Caco-2 (cell line): ENCODE results near the gene PEX5L. TPM values are rescaled to one million over a fixed set of nuclear protein-coding genes. Genes with fewer than 3 reads are reported as not detected.

ENCODE experiments used
- BruUV-seq: library from RNA; stranded (reverse); fragments of 400-500 nt; replicated peaks from 2 replicates; lab custom pipeline; 2021; lab: Mats Ljungman, UMichigan
- CTCF ChIA-PET: fragments of 300-600 bp; sonication (Branson Sonifier 250); formaldehyde crosslinking; loops from one replicate; lab custom pipeline; 2022; ENCODE audit warnings: antibody characterized with exemption; lab: Charles Lee
- POLR2A ChIA-PET: fragments of 300-600 bp; sonication (Branson Sonifier 250); formaldehyde crosslinking; loops from one replicate; lab custom pipeline; 2022; ENCODE audit warnings: antibody characterized with exemption; lab: Charles Lee
- DNase-seq, 2 experiments: peaks; one replicate each; pipeline versions ENCODE4 v3.0.0 to v3.0.0-alpha.2; 2020 to 2022
- H3K27me3 ChIP-seq: replicated peaks from 2 replicates; pipeline ENCODE4 v1.6.0; 2011; ENCODE audit warnings: low read length; ENCODE audit not compliant: control insufficient read depth, insufficient read depth
- H3K36me3 ChIP-seq: 2 replicates; pipeline ENCODE4 v1.5.1; 2011; ENCODE audit warnings: low read length; ENCODE audit not compliant: control insufficient read depth, insufficient read depth
- H3K4me1 ChIP-seq: fragments of 250-450 bp; sonication (Bioruptor Pico); 2 replicates; pipeline ENCODE4 v1.5.1; 2020; ENCODE audit warnings: mild to moderate bottlenecking
- H3K4me3 ChIP-seq: 2 replicates; pipeline ENCODE4 v1.5.1; 2011; ENCODE audit warnings: low read depth, mild to moderate bottlenecking, control low read depth, low read length
- H3K9me3 ChIP-seq: fragments of 250-450 bp; sonication (Bioruptor Pico); 2 replicates; pipeline ENCODE4 v1.5.1; 2020; ENCODE audit warnings: mild to moderate bottlenecking, moderate library complexity
- H3K27ac Mint-ChIP-seq: one replicate; pipeline ENCODE4 v1.8.0; 2022; ENCODE audit warnings: mixed read lengths; ENCODE audit not compliant: unreplicated experiment
- H3K27me3 Mint-ChIP-seq: one replicate; pipeline ENCODE4 v1.8.0; 2022; ENCODE audit warnings: mixed read lengths; ENCODE audit not compliant: insufficient read depth, unreplicated experiment
- H3K36me3 Mint-ChIP-seq: one replicate; pipeline ENCODE4 v1.8.0; 2022; ENCODE audit warnings: mild to moderate bottlenecking, mixed read lengths; ENCODE audit not compliant: insufficient read depth, unreplicated experiment
- H3K4me1 Mint-ChIP-seq: one replicate; pipeline ENCODE4 v1.8.0; 2022; ENCODE audit warnings: low read depth, mixed read lengths; ENCODE audit not compliant: unreplicated experiment
- H3K4me3 Mint-ChIP-seq: one replicate; pipeline ENCODE4 v1.8.0; 2022; ENCODE audit warnings: mild to moderate bottlenecking, moderate library complexity, mixed read lengths; ENCODE audit not compliant: unreplicated experiment
- H3K9me3 Mint-ChIP-seq: one replicate; pipeline ENCODE4 v1.8.0; 2022; ENCODE audit warnings: mixed read lengths; ENCODE audit not compliant: unreplicated experiment
- CTCF ChIP-seq, 2 experiments: fragments of 200-600 bp in 1 of 2; IDR thresholded peaks; 1 replicate in 1 of 2; 2 replicates in 1 of 2; pipeline versions ENCODE4 v1.5.1 to v1.8.0; 2011 to 2022; ENCODE audit warnings: antibody characterized with exemption in 1 of 2, control low read depth in 1 of 2, inconsistent platforms in 1 of 2, low read depth in 1 of 2, low read length in 1 of 2, mild to moderate bottlenecking in 1 of 2, moderate library complexity in 1 of 2; ENCODE audit not compliant: insufficient read depth in 1 of 2, severe bottlenecking in 1 of 2, unreplicated experiment in 1 of 2
- intact Hi-C: fragments of 100-400 bp; cut with micrococcal nuclease; formaldehyde crosslinking; loops from one replicate; pipeline ENCODE4 v1.10.0; 2022; ENCODE audit not compliant: unreplicated experiment
- total RNA-seq: library from RNA; stranded (reverse); gene quantifications from 2 replicates; pipeline ENCODE4 v1.2.3, GENCODE V29; 2022

The PEX5L gene
- total RNA-seq, 1 experiment from 2014 or later: not detected

GRCh38 chr3:180002006-180002405 is 34.7 kb downstream of the PEX5L start:
- POLR2A ChIA-PET: no interaction called here
- no peak for DNase-seq
- BruUV-seq: no TSS peak
- CTCF ChIA-PET: no interaction called here
- Histone ChIP-seq H3K27me3 (no peaks in the 10 kb centered on the region), H3K36me3 (no peaks in the 10 kb centered on the region), H3K4me3 (no peak overlapping the region), H3K9me3 (no peaks in the 10 kb centered on the region; the same call in 1 of the 2 replicates), H3K4me1 (no peaks in the 10 kb centered on the region)
- H3K4me1 Mint-ChIP-seq: no peaks in the 10 kb centered on the region
- intact Hi-C loops: no loop called here
- no peaks in the 10 kb centered on the region for H3K27me3 Mint-ChIP-seq
- no peak overlapping the region for H3K4me3 Mint-ChIP-seq
- no peak overlapping the region for H3K27ac Mint-ChIP-seq
- TF ChIP-seq CTCF (IDR thresholded peaks at IDR 0.05; ENCODE audit: insufficient read depth in 1 of 2, low read depth in 1 of 2, low read length in 1 of 2, severe bottlenecking in 1 of 2, unreplicated experiment in 1 of 2): no peak
- H3K9me3 Mint-ChIP-seq: no peaks in the 10 kb centered on the region
- H3K36me3 Mint-ChIP-seq: no peaks in the 10 kb centered on the region

- Mint-ChIP-seq H3K27ac (no peak overlapping the region), H3K36me3 (no peaks in the 10 kb centered on the region), H3K4me1 (no peaks in the 10 kb centered on the region), H3K27me3 (no peaks in the 10 kb centered on the region), H3K4me3 (no peak overlapping the region), H3K9me3 (no peaks in the 10 kb centered on the region)
- no peak for TF ChIP-seq CTCF (IDR thresholded peaks at IDR 0.05; ENCODE audit: insufficient read depth in 1 of 2, low read depth in 1 of 2, low read length in 1 of 2, severe bottlenecking in 1 of 2, unreplicated experiment in 1 of 2)
- no peaks in the 10 kb centered on the region; the same call in 1 of the 2 replicates for H3K9me3 ChIP-seq
- DNase-seq: no peak
- POLR2A ChIA-PET: no interaction called here
- H3K4me1 ChIP-seq: no peaks in the 10 kb centered on the region
- CTCF ChIA-PET: no interaction called here
- no peak overlapping the region for H3K4me3 ChIP-seq
- no peaks in the 10 kb centered on the region for H3K36me3 ChIP-seq
- no peaks in the 10 kb centered on the region for H3K27me3 ChIP-seq
- intact Hi-C loops: no loop called here
- BruUV-seq: no TSS peak
Observed at GRCh38 chr3:180000500-180000899, 36.2 kb downstream of the PEX5L start.

GRCh38 chr3:179995406-179995805 is 41.3 kb downstream of the PEX5L start:
- H3K9me3 ChIP-seq: no peaks in the 10 kb centered on the region; the same call in 1 of the 2 replicates
- CTCF ChIA-PET: no interaction called here
- no peaks in the 10 kb centered on the region for H3K27me3 ChIP-seq
- intact Hi-C loops: no loop called here
- BruUV-seq: no TSS peak
- no peaks in the 10 kb centered on the region for H3K4me1 ChIP-seq
- POLR2A ChIA-PET: no interaction called here
- TF ChIP-seq CTCF (IDR thresholded peaks at IDR 0.05; ENCODE audit: insufficient read depth in 1 of 2, low read depth in 1 of 2, low read length in 1 of 2, severe bottlenecking in 1 of 2, unreplicated experiment in 1 of 2): no peak
- H3K4me3 ChIP-seq: no peak overlapping the region
- Mint-ChIP-seq H3K27me3 (no peaks in the 10 kb centered on the region), H3K4me1 (no peaks in the 10 kb centered on the region), H3K4me3 (no peak overlapping the region), H3K36me3 (no peaks in the 10 kb centered on the region), H3K27ac (no peak overlapping the region), H3K9me3 (no peaks in the 10 kb centered on the region)
- H3K36me3 ChIP-seq: no peaks in the 10 kb centered on the region
- DNase-seq: no peak
